HG03457 (cell line): ENCODE data around the gene HOXD4.

Experiments
- ATAC-seq: cut with Tn5 transposase; IDR thresholded peaks from one replicate; pipeline ENCODE4 v1.9.1; 2021; ENCODE audit warnings: moderate number of reproducible peaks; ENCODE audit not compliant: unreplicated experiment

Gene HOXD4

GRCh38 chr2:176151442-176152287, at the start of gene HOXD4:
TSS of gene HOXD4 (plus strand) at chr2:176151550. CDS start at chr2:176151634, 84 bp downstream.
- ATAC-seq = no peak

- ATAC-seq = no peak
Observed at GRCh38 chr2:176101842-176102241, 49.5 kb upstream of the HOXD4 start.

DNA sequence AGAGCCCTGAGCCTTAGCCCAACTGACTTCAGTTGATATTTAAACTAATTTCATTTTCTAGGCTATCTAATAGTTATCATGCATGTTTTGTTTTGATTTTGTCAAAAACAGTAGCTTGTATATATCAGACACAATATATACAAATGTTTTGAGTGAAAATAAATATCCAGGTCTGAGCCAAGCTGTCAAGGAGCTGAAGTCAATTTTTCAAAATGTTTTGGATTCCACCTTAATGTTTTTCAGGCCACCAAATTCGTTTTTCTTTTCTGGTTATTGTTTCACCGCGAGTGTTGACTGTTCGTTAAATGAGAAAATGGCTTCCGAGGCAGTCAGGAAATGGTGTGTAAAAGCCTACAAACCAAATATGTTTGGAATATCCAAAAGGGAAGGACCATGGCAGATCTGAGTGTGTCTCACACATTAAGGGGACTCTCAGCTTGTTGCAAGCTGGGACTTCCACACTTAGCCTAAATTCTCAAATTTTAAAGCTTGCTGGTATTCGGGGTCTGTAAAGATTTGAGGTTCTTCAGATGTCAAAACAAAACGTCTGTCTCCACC, 49.0 kb upstream of the HOXD4 start:
- ATAC-seq = no peak

- no peak for ATAC-seq
Observed at GRCh38 chr2:176103194-176103593, 48.2 kb upstream of the HOXD4 start.

DNA sequence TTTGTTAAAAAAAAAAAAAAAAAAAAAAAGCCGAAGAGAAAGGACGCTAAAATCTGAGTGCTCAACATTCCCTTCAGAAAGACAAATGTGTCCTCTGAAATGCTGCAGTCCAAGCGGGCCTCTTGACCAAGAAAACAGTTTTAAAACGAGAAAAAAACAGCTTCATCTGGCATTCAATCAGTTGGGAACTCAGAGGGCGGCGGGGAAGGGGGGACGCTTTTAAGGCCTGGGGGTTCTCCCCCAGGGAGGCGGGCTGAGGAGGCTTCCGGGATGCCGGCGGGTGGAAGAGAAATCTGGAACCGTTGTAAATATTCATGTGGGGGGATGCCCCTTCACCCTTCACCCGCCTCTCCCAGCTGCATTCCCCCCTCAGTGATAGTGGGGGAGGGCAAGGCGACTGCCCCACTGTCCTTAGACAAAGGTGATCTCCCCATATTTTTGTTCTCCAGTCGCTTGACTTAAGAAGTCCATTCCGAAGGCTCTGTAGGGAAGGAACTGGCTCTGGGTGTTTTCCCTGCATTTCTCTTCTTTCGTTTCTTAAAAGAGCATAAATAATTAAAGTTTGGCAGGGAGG, 47.5 kb upstream of the HOXD4 start:
- ATAC-seq = no peak

DNA sequence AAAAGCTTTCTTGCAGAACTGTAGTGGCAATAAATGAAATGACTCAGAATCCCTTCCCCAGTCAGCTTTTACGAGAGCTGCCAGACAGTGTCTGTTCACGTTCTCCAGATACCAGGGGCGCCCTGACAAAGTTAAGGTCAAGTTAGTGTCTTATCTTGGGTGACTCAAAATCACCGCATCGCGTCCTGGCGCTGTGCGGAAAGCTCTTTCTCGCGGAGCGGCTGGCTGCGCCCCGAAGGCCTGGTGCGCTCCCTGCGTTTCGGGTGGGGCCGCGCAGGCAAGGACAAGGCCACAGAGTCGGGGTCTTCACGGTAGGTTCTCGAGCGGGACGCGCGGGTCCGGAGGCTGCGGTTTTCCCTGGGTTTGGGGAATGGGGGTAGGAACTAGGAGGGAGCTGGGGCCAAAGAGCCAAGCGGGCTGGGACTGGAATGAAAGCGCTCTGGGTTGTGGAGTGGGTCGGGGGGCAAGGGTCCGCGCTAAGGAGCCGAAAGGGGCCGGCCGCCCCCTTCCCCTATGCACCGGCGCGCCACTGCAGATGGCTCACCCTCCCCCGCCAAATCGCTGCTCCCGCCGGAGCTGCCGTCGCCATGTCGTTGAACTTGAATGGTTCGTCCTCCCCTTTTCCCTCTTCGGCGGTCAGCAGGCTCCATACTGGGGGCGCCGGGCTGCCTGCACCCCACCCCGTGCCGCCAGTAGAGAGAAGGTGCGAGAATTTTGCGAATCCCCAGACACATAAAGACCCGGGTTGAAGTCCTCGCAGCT, 46.9 kb upstream of the HOXD4 start:
- no peak for ATAC-seq

DNA sequence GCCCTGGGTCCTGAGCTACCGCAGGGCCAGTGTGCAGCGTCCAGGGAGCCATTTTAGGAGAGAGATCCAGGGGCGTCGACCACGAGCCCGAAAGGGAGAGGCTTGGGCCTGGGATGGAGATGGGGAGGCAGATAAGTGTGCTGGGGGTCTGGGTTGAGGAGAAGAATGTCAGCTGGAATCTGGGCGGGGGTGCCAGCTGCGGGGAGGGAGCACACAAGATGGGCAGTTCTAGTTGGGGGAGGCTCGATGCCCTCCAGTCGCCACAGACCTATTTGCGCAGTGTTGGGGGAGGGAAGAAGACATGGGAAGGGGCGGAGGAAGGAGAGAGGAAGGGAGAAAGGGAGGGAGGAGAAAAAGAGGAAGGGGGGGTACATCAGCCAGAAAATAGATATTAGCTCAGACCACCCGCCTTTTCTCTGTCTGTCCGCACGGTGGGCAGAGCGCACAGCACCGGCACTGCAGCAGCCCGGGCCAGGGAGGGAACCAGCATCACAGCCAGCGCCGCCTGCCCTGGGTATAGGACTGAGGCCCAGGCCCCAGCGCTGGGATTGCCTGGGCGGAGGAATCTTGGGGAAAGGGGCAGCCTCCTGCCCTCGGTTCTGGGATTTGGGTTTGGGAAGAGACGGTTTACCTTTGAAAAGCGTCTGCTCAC, 46.1 kb upstream of the HOXD4 start:
- ATAC-seq = no peak

GRCh38 chr2:176105730-176106580, 45.4 kb upstream of the HOXD4 start:
- ATAC-seq = no peak

DNA sequence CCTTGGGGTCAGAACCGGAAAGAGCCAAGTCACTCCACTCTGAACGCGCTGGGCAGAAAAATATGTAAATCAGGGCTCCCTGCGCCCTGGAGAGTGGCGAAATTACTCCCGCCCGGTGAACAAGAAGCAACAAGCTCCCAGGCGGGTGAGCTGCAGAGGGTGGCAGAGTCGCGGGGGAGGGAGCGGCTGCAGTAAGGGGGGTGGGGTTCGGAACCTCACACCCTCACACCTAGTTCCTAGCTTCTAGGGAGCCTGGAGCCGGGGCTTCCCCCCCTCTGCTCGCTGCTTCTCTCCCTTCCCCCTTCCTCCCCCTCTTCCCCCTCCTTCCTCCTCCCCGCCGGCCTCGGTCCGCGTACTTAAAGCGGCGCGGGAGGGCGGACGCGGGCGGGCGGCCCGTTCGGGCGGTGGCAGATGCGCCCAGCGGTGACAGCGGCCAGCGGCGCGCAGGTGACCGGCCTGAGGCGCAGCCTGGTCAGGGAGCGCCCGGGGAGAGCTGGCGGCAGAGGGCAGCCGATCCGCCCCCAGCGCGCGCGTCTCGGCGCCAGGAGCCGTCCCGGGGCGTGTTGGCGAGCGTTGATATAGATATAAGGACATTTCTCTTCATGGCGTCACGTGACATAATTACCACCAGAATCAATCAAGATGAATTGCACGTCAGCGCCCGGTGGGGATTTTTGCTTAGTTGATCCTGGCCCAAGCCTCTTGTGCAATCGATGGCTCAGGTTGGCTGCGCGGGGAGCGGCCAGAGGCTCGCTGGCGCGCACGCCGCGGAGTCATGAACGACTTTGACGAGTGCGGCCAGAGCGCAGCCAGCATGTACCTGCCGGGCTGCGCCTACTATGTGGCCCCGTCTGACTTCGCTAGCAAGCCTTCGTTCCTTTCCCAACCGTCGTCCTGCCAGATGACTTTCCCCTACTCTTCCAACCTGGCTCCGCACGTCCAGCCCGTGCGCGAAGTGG, 44.5 kb upstream of the HOXD4 start, which contains the start of gene HOXD11:
Gene HOXD11, plus strand, starts transcription at position 700 of the 959 bp plus-strand sequence. Its CDS starts 76 bp downstream, at position 776.
- ATAC-seq = no peak

- ATAC-seq = no peak
Observed at GRCh38 chr2:176107731-176108181, 43.6 kb upstream of the HOXD4 start.

- ATAC-seq = no peak
Observed at GRCh38 chr2:176109192-176109901, 42.0 kb upstream of the HOXD4 start.

DNA sequence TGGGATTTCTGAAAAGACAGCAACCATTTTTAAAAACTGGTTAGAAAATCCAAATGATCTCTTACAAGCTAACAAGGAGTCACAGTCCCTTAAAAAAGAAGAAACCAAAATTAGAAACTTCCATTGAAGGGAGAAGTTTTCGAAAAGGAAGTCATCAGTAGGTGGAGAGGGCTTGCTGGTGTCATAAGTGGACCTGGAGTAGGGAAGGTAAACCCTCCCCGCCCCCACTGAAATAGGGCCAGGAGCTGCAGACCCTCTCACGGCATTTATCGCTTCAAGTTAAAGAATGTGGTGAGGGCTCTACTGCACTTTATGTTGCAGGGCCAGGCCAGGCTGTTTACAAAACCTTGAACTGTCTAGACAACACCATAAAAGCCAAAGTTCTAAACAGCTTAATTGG, 41.4 kb upstream of the HOXD4 start:
- ATAC-seq = no peak

- no peak for ATAC-seq
Observed at GRCh38 chr2:176110415-176111308, 40.7 kb upstream of the HOXD4 start.

DNA sequence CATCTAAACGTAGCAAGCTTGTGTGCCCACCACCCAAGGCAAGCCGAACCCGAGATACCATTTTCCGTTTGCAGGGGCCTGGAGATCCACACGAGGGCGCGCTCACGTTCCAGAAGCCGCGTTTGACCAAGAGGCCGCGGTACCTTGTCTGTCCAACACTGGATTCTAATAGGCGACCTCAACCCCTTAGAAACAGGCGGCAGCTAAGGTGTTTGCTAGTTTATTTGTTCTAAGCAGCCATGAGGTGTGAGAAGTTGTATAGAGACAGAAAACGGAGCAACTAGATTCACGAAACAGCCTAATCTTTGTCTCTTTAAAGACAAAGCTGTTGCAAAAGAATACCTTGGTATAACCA, 40.1 kb upstream of the HOXD4 start:
- ATAC-seq = no peak

GRCh38 chr2:176111846-176112374, 39.4 kb upstream of the HOXD4 start:
- no peak for ATAC-seq

DNA sequence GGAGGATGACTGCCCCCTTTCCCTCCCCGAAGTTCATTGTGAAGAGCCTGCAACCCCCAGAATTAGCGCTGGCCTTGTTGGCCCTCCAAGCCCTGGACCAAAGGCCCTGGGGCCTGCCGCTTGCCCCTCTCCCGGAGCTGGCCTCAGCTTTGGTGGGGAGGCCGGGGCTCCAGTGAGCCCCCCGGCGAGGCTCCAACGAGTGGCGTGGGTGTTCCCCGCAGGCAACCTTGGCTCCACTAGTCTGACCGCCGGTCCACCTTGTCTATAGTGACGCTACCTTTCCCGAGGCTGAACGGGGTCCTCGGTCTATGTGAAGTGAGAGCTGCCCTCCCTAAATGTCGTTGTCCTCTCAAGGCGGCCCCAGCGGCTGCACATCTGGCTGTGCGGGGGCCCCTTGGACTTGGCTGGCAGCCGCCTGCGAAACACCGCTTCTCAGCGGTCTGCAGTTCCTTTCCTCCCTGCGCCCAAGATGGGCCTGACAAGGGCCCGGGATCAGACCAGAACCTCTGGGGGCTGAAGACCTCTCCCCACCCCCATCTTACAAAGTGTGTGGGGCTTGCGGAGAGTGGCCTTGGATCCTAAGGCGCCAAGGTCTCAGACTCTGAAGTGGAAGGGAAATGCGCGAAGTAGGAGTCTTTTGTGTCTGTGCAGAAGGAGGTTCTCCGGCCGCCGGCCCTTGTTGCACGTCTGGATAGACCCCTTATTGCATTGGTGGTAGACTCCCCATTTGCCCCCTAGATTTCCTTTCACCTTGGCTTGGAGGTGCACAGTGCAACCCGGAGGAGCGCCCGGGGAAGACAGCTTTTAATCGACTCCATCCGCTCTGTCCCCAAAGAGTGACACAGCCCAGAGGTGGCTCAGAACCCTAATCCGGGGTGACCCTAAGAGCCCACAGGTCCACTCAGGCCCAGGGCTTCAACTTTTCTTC, 38.7 kb upstream of the HOXD4 start:
- ATAC-seq = no peak
